ENCODE data around the gene IFT20.
A peak's percentile ranks its signal among the peaks of the same experiment; 100 is the strongest.

IFT20 gene

GRCh38 chr17:28335201-28335958 lies at the start of gene IFT20, which contains the start of gene TNFAIP1:
Gene IFT20, minus strand, starts transcription at chr17:28335472. Its CDS starts 3,487 bp downstream, at chr17:28331985.
Gene TNFAIP1, plus strand, starts transcription at chr17:28335761. Its CDS starts 3,761 bp downstream, at chr17:28339522.
- Histone ChIP-seq H3K4me2 (peak within 1 kb of the TSS; percentile 91), H3K27me3 (ENCODE audit: insufficient read depth, low read depth) (no peaks in the 10 kb centered on the region), H3K79me2 (ENCODE audit: insufficient read depth, low read depth) (no peaks in the 10 kb centered on the region; the same call in 1 of the 2 replicates), H4K20me1 (ENCODE audit: insufficient read depth) (no peaks in the 10 kb centered on the region), H3K27ac (peak within 1 kb of the TSS; percentile 63), H2AFZ (ENCODE audit: low read depth) (peak within 1 kb of the TSS; percentile 77), H3K4me3 (IDR thresholded peaks at IDR 0.05; ENCODE audit: insufficient read depth, low read depth, low read length) (no peak within 1 kb of the TSS), H3K9ac (peak within 1 kb of the TSS; percentile 74), H3K4me1 (ENCODE audit: low read depth, poor library complexity, severe bottlenecking) (peaks cover 15% of the 10 kb centered on the region), H3K36me3 (ENCODE audit: insufficient read depth) (no peaks in the 10 kb centered on the region)
- TF ChIP-seq CTCF (conservative IDR thresholded peaks at IDR 0.05; ENCODE audit: low read depth, low read length): no peak

GRCh38 chr17:28385037-28385400 lies 49.7 kb upstream of the IFT20 start:
- Histone ChIP-seq H3K4me3 (IDR thresholded peaks at IDR 0.05; ENCODE audit: insufficient read depth, low read depth, low read length) (no peak overlapping the region), H3K27me3 (ENCODE audit: insufficient read depth, low read depth) (no peaks in the 10 kb centered on the region), H3K36me3 (ENCODE audit: insufficient read depth) (no peaks in the 10 kb centered on the region), H3K4me1 (ENCODE audit: low read depth, poor library complexity, severe bottlenecking) (no peaks in the 10 kb centered on the region), H2AFZ (ENCODE audit: low read depth) (no peak overlapping the region), H3K9ac (no peak overlapping the region), H3K4me2 (no peak overlapping the region), H4K20me1 (ENCODE audit: insufficient read depth) (no peaks in the 10 kb centered on the region), H3K27ac (no peak overlapping the region), H3K79me2 (ENCODE audit: insufficient read depth, low read depth) (no peaks in the 10 kb centered on the region)
- TF ChIP-seq CTCF (conservative IDR thresholded peaks at IDR 0.05; ENCODE audit: low read depth, low read length): no peak

GRCh38 chr17:28384281-28385036 lies 49.2 kb upstream of the IFT20 start:
- H3K4me1 ChIP-seq (ENCODE audit: low read depth, poor library complexity, severe bottlenecking): no peaks in the 10 kb centered on the region
- no peak overlapping the region for H3K9ac ChIP-seq
- no peak for TF ChIP-seq CTCF (conservative IDR thresholded peaks at IDR 0.05; ENCODE audit: low read depth, low read length)
- no peak overlapping the region for H3K27ac ChIP-seq
- no peak overlapping the region for H2AFZ ChIP-seq (ENCODE audit: low read depth)
- no peaks in the 10 kb centered on the region for H3K27me3 ChIP-seq (ENCODE audit: insufficient read depth, low read depth)
- H3K79me2 ChIP-seq (ENCODE audit: insufficient read depth, low read depth): no peaks in the 10 kb centered on the region
- H3K36me3 ChIP-seq (ENCODE audit: insufficient read depth): no peaks in the 10 kb centered on the region
- no peak overlapping the region for H3K4me3 ChIP-seq (IDR thresholded peaks at IDR 0.05; ENCODE audit: insufficient read depth, low read depth, low read length)
- H4K20me1 ChIP-seq (ENCODE audit: insufficient read depth): no peaks in the 10 kb centered on the region
- H3K4me2 ChIP-seq: no peak overlapping the region

- TF ChIP-seq CTCF (conservative IDR thresholded peaks at IDR 0.05; ENCODE audit: low read depth, low read length): no peak
- Histone ChIP-seq H2AFZ (ENCODE audit: low read depth) (no peak overlapping the region), H3K36me3 (ENCODE audit: insufficient read depth) (no peaks in the 10 kb centered on the region), H3K4me2 (no peak overlapping the region), H3K4me3 (IDR thresholded peaks at IDR 0.05; ENCODE audit: insufficient read depth, low read depth, low read length) (no peak overlapping the region), H4K20me1 (ENCODE audit: insufficient read depth) (no peaks in the 10 kb centered on the region), H3K27me3 (ENCODE audit: insufficient read depth, low read depth) (no peaks in the 10 kb centered on the region), H3K4me1 (ENCODE audit: low read depth, poor library complexity, severe bottlenecking) (no peaks in the 10 kb centered on the region), H3K9ac (no peak overlapping the region), H3K79me2 (ENCODE audit: insufficient read depth, low read depth) (no peaks in the 10 kb centered on the region), H3K27ac (no peak overlapping the region)
These were observed 46.0 kb upstream of the IFT20 start for GRCh38 chr17:28381141-28381825.
